ENCODE measurements around the gene DRAP1.

The DRAP1 gene

GRCh38 chr11:65915101-65915820 is 4.0 kb upstream of the DRAP1 start:
- Histone ChIP-seq H3K36me3 (ENCODE audit: insufficient read depth, low read length) (peaks cover 18% of the 10 kb centered on the region), H3K9me3 (replicated peaks; ENCODE audit: low read length) (no peaks in the 10 kb centered on the region), H3K27me3 (ENCODE audit: control insufficient read depth, insufficient read depth, low read length) (no peaks in the 10 kb centered on the region), H3K4me3 (ENCODE audit: low read length) (peak overlapping the region; percentile 42), H3K4me1 (ENCODE audit: control insufficient read depth, insufficient read depth, low read length) (peaks cover 79% of the 10 kb centered on the region), H3K9ac (ENCODE audit: low read depth, low read length) (peak overlapping the region; percentile 79), H3K4me2 (ENCODE audit: low read length) (peak overlapping the region; percentile 74)

DNA sequence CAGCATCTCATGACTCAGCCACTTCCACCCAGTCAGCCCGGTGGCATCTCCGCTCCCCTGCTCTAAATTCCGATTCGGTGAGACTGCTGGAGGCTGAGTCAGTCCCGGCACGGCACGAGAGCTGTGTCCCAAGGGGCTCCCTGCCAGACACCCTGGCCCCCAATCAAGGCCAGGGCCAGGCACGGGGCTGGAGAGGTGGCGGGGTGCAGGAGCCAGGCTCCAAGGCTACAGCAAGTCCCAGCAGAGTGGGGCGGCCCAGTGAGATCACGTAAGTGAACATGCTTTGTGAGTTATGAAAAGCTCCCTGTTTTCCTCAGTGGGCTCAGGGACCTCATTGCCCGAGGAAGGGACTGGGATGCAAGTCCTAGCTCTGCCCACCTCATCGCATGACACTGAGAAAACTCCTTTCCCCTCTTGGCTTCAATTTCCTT is 3.4 kb upstream of the DRAP1 start:
- peaks cover 79% of the 10 kb centered on the region for H3K4me1 ChIP-seq (ENCODE audit: control insufficient read depth, insufficient read depth, low read length)
- H3K36me3 ChIP-seq (ENCODE audit: insufficient read depth, low read length), result peaks cover 24% of the 10 kb centered on the region
- H3K4me2 ChIP-seq (ENCODE audit: low read length), result peak overlapping the region; percentile 95
- H3K9me3 ChIP-seq (replicated peaks; ENCODE audit: low read length), result no peaks in the 10 kb centered on the region
- peak overlapping the region; percentile 98 for H3K9ac ChIP-seq (ENCODE audit: low read depth, low read length)
- H3K27me3 ChIP-seq (ENCODE audit: control insufficient read depth, insufficient read depth, low read length), result no peaks in the 10 kb centered on the region
- H3K4me3 ChIP-seq (ENCODE audit: low read length), result peak overlapping the region; percentile 87

GRCh38 chr11:65916391-65916790 is 2.8 kb upstream of the DRAP1 start:
- Histone ChIP-seq H3K9me3 (replicated peaks; ENCODE audit: low read length) (no peaks in the 10 kb centered on the region), H3K36me3 (ENCODE audit: insufficient read depth, low read length) (peaks cover 28% of the 10 kb centered on the region), H3K4me1 (ENCODE audit: control insufficient read depth, insufficient read depth, low read length) (peaks cover 76% of the 10 kb centered on the region), H3K27me3 (ENCODE audit: control insufficient read depth, insufficient read depth, low read length) (no peaks in the 10 kb centered on the region), H3K4me2 (ENCODE audit: low read length) (peak overlapping the region; percentile 95), H3K4me3 (ENCODE audit: low read length) (peak overlapping the region; percentile 87), H3K9ac (ENCODE audit: low read depth, low read length) (peak overlapping the region; percentile 98)

DNA sequence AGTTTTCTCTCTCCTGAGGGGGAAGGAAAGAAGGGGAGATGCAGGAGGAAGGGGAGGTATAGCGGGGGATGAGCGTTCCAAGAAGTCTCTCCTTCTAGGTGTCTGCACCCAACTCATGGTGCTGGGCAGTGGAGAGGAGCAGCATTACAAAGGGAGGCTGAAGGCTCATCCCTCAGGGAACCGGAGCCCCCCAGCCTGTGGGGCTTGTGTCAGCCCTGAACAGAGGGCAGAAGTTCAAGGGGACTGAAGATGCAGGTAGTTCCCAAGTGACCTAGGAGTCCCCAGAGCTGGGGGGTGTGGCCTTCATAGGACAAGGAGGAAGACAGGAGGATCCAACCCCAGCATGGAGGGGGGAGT is 2.2 kb upstream of the DRAP1 start:
- H3K4me1 ChIP-seq (ENCODE audit: control insufficient read depth, insufficient read depth, low read length), result peaks cover 73% of the 10 kb centered on the region
- H3K4me2 ChIP-seq (ENCODE audit: low read length), result peak overlapping the region; percentile 95
- peak overlapping the region; percentile 98 for H3K9ac ChIP-seq (ENCODE audit: low read depth, low read length)
- H3K4me3 ChIP-seq (ENCODE audit: low read length), result peak overlapping the region; percentile 87
- H3K36me3 ChIP-seq (ENCODE audit: insufficient read depth, low read length), result peaks cover 33% of the 10 kb centered on the region
- H3K9me3 ChIP-seq (replicated peaks; ENCODE audit: low read length), result no peaks in the 10 kb centered on the region
- H3K27me3 ChIP-seq (ENCODE audit: control insufficient read depth, insufficient read depth, low read length), result no peaks in the 10 kb centered on the region

GRCh38 chr11:65917434-65918210 is 1.6 kb upstream of the DRAP1 start:
- H3K9me3 ChIP-seq (replicated peaks; ENCODE audit: low read length), result no peaks in the 10 kb centered on the region
- peak overlapping the region; percentile 95 for H3K4me2 ChIP-seq (ENCODE audit: low read length)
- peaks cover 70% of the 10 kb centered on the region for H3K4me1 ChIP-seq (ENCODE audit: control insufficient read depth, insufficient read depth, low read length)
- peak overlapping the region; percentile 98 for H3K9ac ChIP-seq (ENCODE audit: low read depth, low read length)
- peaks cover 39% of the 10 kb centered on the region for H3K36me3 ChIP-seq (ENCODE audit: insufficient read depth, low read length)
- H3K27me3 ChIP-seq (ENCODE audit: control insufficient read depth, insufficient read depth, low read length), result no peaks in the 10 kb centered on the region
- peak overlapping the region; percentile 87 for H3K4me3 ChIP-seq (ENCODE audit: low read length)

GRCh38 chr11:65918211-65919140 is 750 bp upstream of the DRAP1 start, which contains the start of gene C11orf68:
C11orf68 (minus strand) TSS chr11:65919062; CDS start chr11:65919031, 31 bp downstream.
- Histone ChIP-seq H3K36me3 (ENCODE audit: insufficient read depth, low read length) (peaks cover 47% of the 10 kb centered on the region), H3K27me3 (ENCODE audit: control insufficient read depth, insufficient read depth, low read length) (no peaks in the 10 kb centered on the region), H3K4me2 (ENCODE audit: low read length) (peak within 1 kb of the TSS; percentile 95), H3K4me3 (ENCODE audit: low read length) (peak within 1 kb of the TSS; percentile 93), H3K9me3 (replicated peaks; ENCODE audit: low read length) (no peaks in the 10 kb centered on the region), H3K9ac (ENCODE audit: low read depth, low read length) (peak within 1 kb of the TSS; percentile 98), H3K4me1 (ENCODE audit: control insufficient read depth, insufficient read depth, low read length) (peaks cover 62% of the 10 kb centered on the region)

DNA sequence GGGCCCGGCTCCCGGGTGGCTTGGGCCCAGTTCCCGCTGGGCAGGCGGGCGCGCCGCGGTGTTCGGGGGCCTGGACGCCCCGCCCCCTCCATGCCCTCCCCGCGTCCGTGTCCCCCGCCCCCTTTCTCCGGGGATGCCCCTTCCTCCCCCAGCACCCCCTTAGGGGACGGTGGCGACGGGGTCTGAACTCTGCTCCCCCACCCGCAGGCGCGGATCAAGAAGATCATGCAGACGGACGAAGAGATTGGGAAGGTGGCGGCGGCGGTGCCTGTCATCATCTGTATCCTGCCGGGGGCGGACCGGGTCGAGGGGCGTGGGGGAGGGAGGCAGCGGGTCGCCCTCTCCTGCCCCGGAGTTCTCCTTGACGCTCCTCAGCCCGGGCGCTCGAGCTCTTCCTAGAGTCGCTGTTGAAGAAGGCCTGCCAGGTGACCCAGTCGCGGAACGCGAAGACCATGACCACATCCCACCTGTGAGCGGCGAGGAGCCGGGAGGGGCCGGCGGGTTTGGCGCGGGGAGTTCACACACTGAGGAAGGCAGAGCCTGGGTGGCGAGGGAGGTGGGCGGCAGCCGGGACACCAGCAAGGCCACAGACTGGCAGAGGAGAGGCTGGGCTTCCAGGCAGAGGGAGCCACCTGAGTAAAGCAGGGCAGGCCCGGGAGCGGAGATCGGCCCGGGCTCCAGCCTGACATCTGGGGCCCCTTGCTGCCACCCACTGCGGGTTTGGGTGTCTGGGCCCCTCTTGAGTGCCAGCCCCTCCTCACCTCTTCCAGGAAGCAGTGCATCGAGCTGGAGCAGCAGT is 546 bp downstream of the DRAP1 start:
- Histone ChIP-seq H3K9ac (ENCODE audit: low read depth, low read length) (peak overlapping the region; percentile 88), H3K4me1 (ENCODE audit: control insufficient read depth, insufficient read depth, low read length) (peaks cover 49% of the 10 kb centered on the region)

GRCh38 chr11:65920372-65920802 is 1.2 kb downstream of the DRAP1 start:
- Histone ChIP-seq H3K27me3 (ENCODE audit: control insufficient read depth, insufficient read depth, low read length) (no peaks in the 10 kb centered on the region), H3K9ac (ENCODE audit: low read depth, low read length) (peak overlapping the region; percentile 88), H3K4me3 (ENCODE audit: low read length) (peak overlapping the region; percentile 93), H3K4me2 (ENCODE audit: low read length) (peak overlapping the region; percentile 93), H3K36me3 (ENCODE audit: insufficient read depth, low read length) (peaks cover 60% of the 10 kb centered on the region), H3K9me3 (replicated peaks; ENCODE audit: low read length) (no peaks in the 10 kb centered on the region), H3K4me1 (ENCODE audit: control insufficient read depth, insufficient read depth, low read length) (peaks cover 42% of the 10 kb centered on the region)

More for the DNA sequence above, 546 bp downstream of the DRAP1 start:
- peaks cover 53% of the 10 kb centered on the region for H3K36me3 ChIP-seq (ENCODE audit: insufficient read depth, low read length)
- no peaks in the 10 kb centered on the region for H3K27me3 ChIP-seq (ENCODE audit: control insufficient read depth, insufficient read depth, low read length)
- H3K9me3 ChIP-seq (replicated peaks; ENCODE audit: low read length), result no peaks in the 10 kb centered on the region
- peak overlapping the region; percentile 93 for H3K4me3 ChIP-seq (ENCODE audit: low read length)
- H3K4me2 ChIP-seq (ENCODE audit: low read length), result peak overlapping the region; percentile 93

DNA sequence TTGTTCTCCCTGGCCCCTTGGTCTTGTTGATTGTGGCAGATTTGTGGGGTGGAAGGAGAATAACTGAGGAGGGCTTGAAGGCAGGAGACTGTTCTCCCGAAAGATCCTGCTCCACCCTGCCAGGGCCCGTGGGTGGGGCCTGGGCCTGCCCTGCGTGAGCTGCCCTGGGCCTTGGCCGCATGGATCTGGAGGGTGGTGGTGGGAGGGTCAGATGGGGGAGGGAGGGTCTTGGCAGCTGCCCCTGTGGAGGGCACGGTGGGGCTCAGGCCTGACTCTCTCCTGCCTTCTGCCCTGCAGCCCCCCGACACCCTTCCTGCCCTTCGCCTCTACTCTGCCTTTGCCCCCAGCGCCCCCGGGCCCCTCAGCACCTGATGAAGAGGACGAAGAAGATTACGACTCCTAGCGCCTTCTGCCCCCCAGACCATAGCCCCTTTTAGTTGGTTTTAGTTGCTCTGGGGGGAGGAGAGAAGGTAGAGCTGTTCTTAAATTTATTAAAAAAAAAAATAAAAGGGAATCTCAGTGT is 1.9 kb downstream of the DRAP1 start:
- Histone ChIP-seq H3K4me3 (ENCODE audit: low read length) (peak overlapping the region; percentile 93), H3K9me3 (replicated peaks; ENCODE audit: low read length) (no peaks in the 10 kb centered on the region), H3K27me3 (ENCODE audit: control insufficient read depth, insufficient read depth, low read length) (no peaks in the 10 kb centered on the region), H3K9ac (ENCODE audit: low read depth, low read length) (peak overlapping the region; percentile 88), H3K4me1 (ENCODE audit: control insufficient read depth, insufficient read depth, low read length) (peaks cover 37% of the 10 kb centered on the region), H3K4me2 (ENCODE audit: low read length) (peak overlapping the region; percentile 93), H3K36me3 (ENCODE audit: insufficient read depth, low read length) (peaks cover 64% of the 10 kb centered on the region)

DNA sequence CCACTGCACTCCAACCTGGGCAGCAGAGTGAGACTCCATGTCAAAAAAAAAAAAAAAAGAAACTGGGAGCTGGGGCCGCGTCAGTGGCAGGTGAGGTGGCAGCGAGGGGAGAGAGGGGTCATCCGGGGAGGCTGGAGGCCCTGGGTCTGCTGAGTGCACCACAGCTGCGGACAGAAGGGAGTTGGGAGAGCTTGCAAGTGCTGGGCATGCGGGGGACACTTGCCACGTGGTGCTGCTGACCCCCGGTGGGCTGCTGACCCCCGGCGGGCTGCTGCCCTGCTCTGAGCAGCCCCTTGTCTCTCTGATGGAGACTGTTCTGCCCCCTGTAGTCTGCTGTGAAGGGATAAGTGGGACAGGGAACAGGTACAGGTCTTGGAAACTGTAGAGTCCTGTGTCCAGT is 2.6 kb downstream of the DRAP1 start:
- H3K36me3 ChIP-seq (ENCODE audit: insufficient read depth, low read length), result peaks cover 62% of the 10 kb centered on the region
- no peak overlapping the region for H3K4me3 ChIP-seq (ENCODE audit: low read length)

More for the DNA sequence above, 2.6 kb downstream of the DRAP1 start:
- peak overlapping the region; percentile 37 for H3K4me2 ChIP-seq (ENCODE audit: low read length)
- no peaks in the 10 kb centered on the region for H3K27me3 ChIP-seq (ENCODE audit: control insufficient read depth, insufficient read depth, low read length)
- no peak overlapping the region for H3K9ac ChIP-seq (ENCODE audit: low read depth, low read length)
- H3K4me1 ChIP-seq (ENCODE audit: control insufficient read depth, insufficient read depth, low read length), result peaks cover 29% of the 10 kb centered on the region
- H3K9me3 ChIP-seq (replicated peaks; ENCODE audit: low read length), result no peaks in the 10 kb centered on the region

All from skeletal muscle satellite cell (primary cell).